Measurements from ENCODE around the gene PLD3. TPM values are rescaled to one million over a fixed set of nuclear protein-coding genes. Genes with fewer than 3 reads are reported as not detected.

The PLD3 gene

GRCh38 chr19:40424637-40425449, 76.3 kb downstream of the PLD3 start:
- Histone ChIP-seq H3K27ac (replicated peaks) (peak overlapping the region; percentile 74), H3K27me3 (ENCODE audit: insufficient read depth, poor library complexity, severe bottlenecking) (no peaks in the 10 kb centered on the region), H3K4me3 (replicated peaks; ENCODE audit: insufficient read depth, low read length) (peak overlapping the region; percentile 79)
- TF ChIP-seq REST (IDR thresholded peaks at IDR 0.05; ENCODE audit: insufficient replicate concordance, low read depth) (no peak), SPI1 (IDR thresholded peaks at IDR 0.05; ENCODE audit: borderline replicate concordance, low read depth) (no peak)
- DNase-seq (ENCODE audit: low read depth in 1 of 2, low spot score in 1 of 2) = no peak

- no peak for TF ChIP-seq SPI1 (IDR thresholded peaks at IDR 0.05; ENCODE audit: borderline replicate concordance, low read depth)
- TF ChIP-seq GABPA (IDR thresholded peaks at IDR 0.05; ENCODE audit: low read depth) = peak; percentile 26; the same call in 1 of the 2 replicates
- peak; percentile 29; the same call in 1 of the 2 replicates for TF ChIP-seq POLR2AphosphoS5 (IDR thresholded peaks at IDR 0.05; ENCODE audit: low read depth)
- peak; percentile 28 for TF ChIP-seq CTCF (IDR thresholded peaks at IDR 0.05; ENCODE audit: insufficient read depth, low read length)
- no peak for TF ChIP-seq REST (IDR thresholded peaks at IDR 0.05; ENCODE audit: insufficient replicate concordance, low read depth)
- H3K27me3 ChIP-seq (ENCODE audit: insufficient read depth, poor library complexity, severe bottlenecking) = no peaks in the 10 kb centered on the region
- peak within 1 kb of the TSS; percentile 79 for H3K4me3 ChIP-seq (replicated peaks; ENCODE audit: insufficient read depth, low read length)
- DNase-seq (ENCODE audit: low read depth in 1 of 2, low spot score in 1 of 2) = peak; percentile 97 to 100
- peak within 1 kb of the TSS; percentile 74 for H3K27ac ChIP-seq (replicated peaks)
Observed at GRCh38 chr19:40425450-40426287, 77.2 kb downstream of the PLD3 start, which contains the start of gene SERTAD1. TSS of gene SERTAD1 (minus strand) at chr19:40425992. CDS start at chr19:40423546, 2,446 bp downstream.

Small RNA genes within 50 kb of the gene (microRNA-seq; reads per million reads assigned to microRNA genes)
- not detected for gene MIR6796

All from HL-60 (cell line).